CD4-positive, alpha-beta T cell (primary cell): ENCODE results near the gene C4BPB. TPM values are rescaled to one million over a fixed set of nuclear protein-coding genes. Genes with fewer than 3 reads are reported as not detected.

ENCODE experiments used
- ATAC-seq: fragments of 200-7000 bp; cut with Tn5 transposase; one replicate; pipeline ENCODE4 v1.10.0; 2022; ENCODE audit warnings: mild to moderate bottlenecking; ENCODE audit not compliant: poor library complexity
- CTCF ChIA-PET: fragments of 350-600 bp; sonication (Branson Sonifier 250); formaldehyde crosslinking; loops from one replicate; lab custom pipeline; 2021; ENCODE audit warnings: antibody characterized with exemption, inconsistent platforms; lab: Charles Lee
- POLR2A ChIA-PET: fragments of 350-600 bp; sonication (Branson Sonifier 250); formaldehyde crosslinking; loops from one replicate; lab custom pipeline; 2021; ENCODE audit warnings: antibody characterized with exemption, inconsistent platforms; lab: Charles Lee
- DNase-seq, 14 experiments: peaks; one replicate each; pipeline ENCODE4 v3.0.0-alpha.2; 2013 to 2020; ENCODE audit warnings: mixed read lengths in 2 of 14
- H3K27ac ChIP-seq, 2 donors: one replicate each; pipeline versions ENCODE4 v1.5.1 to v1.7.0; 2013; ENCODE audit warnings: low read length in 2 of 2, low read depth in 1 of 2, mild to moderate bottlenecking in 1 of 2
- H3K27me3 ChIP-seq, 2 experiments: 1 replicate in 1 of 2; 2 replicates in 1 of 2; pipeline versions ENCODE4 v1.6.1 to v1.7.0; 2013; ENCODE audit warnings: low read length in 2 of 2, control low read depth in 1 of 2, mild to moderate bottlenecking in 1 of 2, moderate library complexity in 1 of 2; ENCODE audit not compliant: insufficient read depth in 2 of 2, control insufficient read depth in 1 of 2
- H3K36me3 ChIP-seq: one replicate; pipeline ENCODE4 v1.6.1; 2013; ENCODE audit warnings: low read length, control low read depth; ENCODE audit not compliant: insufficient read depth
- H3K4me1 ChIP-seq: one replicate; pipeline ENCODE4 v1.6.1; 2013; ENCODE audit warnings: low read length, control low read depth; ENCODE audit not compliant: insufficient read depth
- H3K4me3 ChIP-seq: one replicate; pipeline ENCODE4 v1.5.1; 2013; ENCODE audit warnings: mild to moderate bottlenecking, low read length, moderate library complexity
- H3K9me3 ChIP-seq, 2 experiments: 1 replicate in 1 of 2; 2 replicates in 1 of 2; pipeline versions ENCODE4 v1.6.1 to v1.7.0; 2013; ENCODE audit warnings: low read length in 2 of 2, mild to moderate bottlenecking in 2 of 2, control low read depth in 1 of 2, moderate library complexity in 1 of 2; ENCODE audit not compliant: control insufficient read depth in 1 of 2, insufficient read depth in 1 of 2
- H3K27ac Mint-ChIP-seq: one replicate; pipeline ENCODE4 v1.8.0; 2020; ENCODE audit warnings: mixed read lengths
- H3K27me3 Mint-ChIP-seq: one replicate; pipeline ENCODE4 v1.8.0; 2021; ENCODE audit warnings: mixed read lengths
- H3K36me3 Mint-ChIP-seq: one replicate; pipeline ENCODE4 v1.8.0; 2021; ENCODE audit warnings: low read depth, mixed read lengths
- H3K4me1 Mint-ChIP-seq: one replicate; pipeline ENCODE4 v1.8.0; 2021; ENCODE audit warnings: low read depth, mixed read lengths
- H3K4me3 Mint-ChIP-seq: one replicate; pipeline ENCODE4 v1.8.0; 2020; ENCODE audit warnings: mild to moderate bottlenecking, mixed read lengths
- H3K9me3 Mint-ChIP-seq: one replicate; pipeline ENCODE4 v1.8.0; 2020; ENCODE audit warnings: mixed read lengths
- intact Hi-C, 2 experiments: fragments of 100-400 bp; cut with DNase I in 1 of 2; cut with micrococcal nuclease in 1 of 2; formaldehyde crosslinking; loops; one replicate each; pipeline versions ENCODE4 v1.15.1 to v1.9.0; 2023 to 2025; cut with DNase I, micrococcal nuclease
- total RNA-seq, 174 experiments: library from RNA in 2 of 174; stranded (reverse) in 2 of 174; gene quantifications; one replicate each; pipeline ENCODE4 v1.2.3 and lab custom pipeline; 2021 to 2026
- TF ChIP-seq, protein P1 (sequence below): fragments of 200-600 bp; IDR thresholded peaks from one replicate; pipeline ENCODE4 v1.8.0; 2022; ENCODE audit warnings: antibody characterized with exemption, mild to moderate bottlenecking

C4BPB gene
- total RNA-seq, 2 experiments from 2014 or later, result 1.6 to 2.1 TPM

DNA sequence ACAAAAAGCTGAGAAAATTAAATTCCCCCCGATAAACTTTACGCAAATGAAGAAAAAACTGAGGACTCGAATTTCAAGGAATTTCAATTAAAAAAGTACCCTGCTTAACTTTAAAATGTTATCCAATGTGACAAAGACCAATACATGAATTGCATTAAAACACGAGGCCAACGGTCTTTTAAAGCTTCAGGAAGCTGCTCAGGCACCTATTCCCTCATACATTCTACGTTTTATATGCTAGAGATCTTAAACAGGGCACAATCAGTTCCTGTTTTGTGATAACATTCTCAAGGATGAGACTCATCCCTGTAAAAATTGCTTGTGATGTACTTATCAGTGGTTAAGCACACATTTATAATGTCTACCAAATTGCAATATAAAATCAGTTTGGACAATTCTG lies 40.6 kb upstream of the C4BPB start:
- no peak overlapping the region for H3K27ac ChIP-seq
- intact Hi-C loops, result no loop called here
- no peaks in the 10 kb centered on the region for H3K27me3 ChIP-seq
- no peaks in the 10 kb centered on the region for H3K9me3 Mint-ChIP-seq
- peaks cover 68% of the 10 kb centered on the region for H3K36me3 Mint-ChIP-seq
- no peaks in the 10 kb centered on the region for H3K9me3 ChIP-seq
- TF ChIP-seq, protein P1, sequence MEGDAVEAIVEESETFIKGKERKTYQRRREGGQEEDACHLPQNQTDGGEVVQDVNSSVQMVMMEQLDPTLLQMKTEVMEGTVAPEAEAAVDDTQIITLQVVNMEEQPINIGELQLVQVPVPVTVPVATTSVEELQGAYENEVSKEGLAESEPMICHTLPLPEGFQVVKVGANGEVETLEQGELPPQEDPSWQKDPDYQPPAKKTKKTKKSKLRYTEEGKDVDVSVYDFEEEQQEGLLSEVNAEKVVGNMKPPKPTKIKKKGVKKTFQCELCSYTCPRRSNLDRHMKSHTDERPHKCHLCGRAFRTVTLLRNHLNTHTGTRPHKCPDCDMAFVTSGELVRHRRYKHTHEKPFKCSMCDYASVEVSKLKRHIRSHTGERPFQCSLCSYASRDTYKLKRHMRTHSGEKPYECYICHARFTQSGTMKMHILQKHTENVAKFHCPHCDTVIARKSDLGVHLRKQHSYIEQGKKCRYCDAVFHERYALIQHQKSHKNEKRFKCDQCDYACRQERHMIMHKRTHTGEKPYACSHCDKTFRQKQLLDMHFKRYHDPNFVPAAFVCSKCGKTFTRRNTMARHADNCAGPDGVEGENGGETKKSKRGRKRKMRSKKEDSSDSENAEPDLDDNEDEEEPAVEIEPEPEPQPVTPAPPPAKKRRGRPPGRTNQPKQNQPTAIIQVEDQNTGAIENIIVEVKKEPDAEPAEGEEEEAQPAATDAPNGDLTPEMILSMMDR, result no peak
- DNase-seq, result no peak
- peaks cover 22% of the 10 kb centered on the region for H3K36me3 ChIP-seq
- H3K4me3 Mint-ChIP-seq, result no peak overlapping the region
- no peak overlapping the region for H3K27ac Mint-ChIP-seq
- H3K4me3 ChIP-seq, result no peak overlapping the region
- peaks cover 23% of the 10 kb centered on the region for H3K4me1 ChIP-seq
- CTCF ChIA-PET, result interaction anchor here (1.3 to 2.5 kb wide), 2 partner anchors 14 to 357 kb away, joined by 4 to 12 read pairs; no protein-coding TSS in a partner anchor
- H3K4me1 Mint-ChIP-seq, result peaks cover 88% of the 10 kb centered on the region
- no peaks in the 10 kb centered on the region for H3K27me3 Mint-ChIP-seq
- no peak for ATAC-seq
- POLR2A ChIA-PET, result no interaction called here

DNA sequence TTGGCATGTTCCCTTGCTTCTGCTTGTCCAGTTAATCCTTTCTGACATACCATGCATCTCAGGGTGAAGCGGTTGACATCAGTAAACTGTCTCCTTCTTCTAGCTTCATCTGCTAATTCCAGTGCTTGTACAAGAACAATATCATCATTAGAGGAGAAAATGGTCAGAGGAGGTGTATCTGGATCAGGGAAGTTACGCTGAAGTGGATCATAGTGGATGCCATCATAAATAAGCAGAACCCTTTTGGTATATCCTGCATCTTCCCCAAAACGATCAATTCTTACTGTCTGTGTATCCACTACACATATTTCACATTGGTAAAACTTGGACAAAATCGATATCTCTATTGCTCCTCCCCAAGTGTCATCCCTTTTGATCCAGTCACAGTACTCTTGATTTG lies 39.6 kb upstream of the C4BPB start:
- Histone ChIP-seq H3K27ac (no peak overlapping the region), H3K4me1 (peaks cover 29% of the 10 kb centered on the region), H3K9me3 (no peaks in the 10 kb centered on the region), H3K36me3 (peaks cover 22% of the 10 kb centered on the region), H3K27me3 (no peaks in the 10 kb centered on the region), H3K4me3 (no peak overlapping the region)
- ChIA-PET POLR2A (no interaction called here), CTCF (interaction anchor here (2.5 kb wide), 1 partner anchor 13 kb away, joined by 12 read pairs; no protein-coding TSS in a partner anchor)
- peak overlapping the region; percentile 93 for H3K27ac Mint-ChIP-seq
- DNase-seq (no peak), ATAC-seq (no peak)
- TF ChIP-seq, protein P1, result no peak
- H3K9me3 Mint-ChIP-seq, result no peaks in the 10 kb centered on the region
- intact Hi-C loops, result loop anchor here in 1 of 2 experiments (1.0 kb wide), 1 partner anchor 29 kb away; no protein-coding TSS in a partner anchor
- peak overlapping the region; percentile 98 for H3K4me3 Mint-ChIP-seq
- H3K36me3 Mint-ChIP-seq, result peaks cover 66% of the 10 kb centered on the region
- no peaks in the 10 kb centered on the region for H3K27me3 Mint-ChIP-seq
- peaks cover 85% of the 10 kb centered on the region for H3K4me1 Mint-ChIP-seq

DNA sequence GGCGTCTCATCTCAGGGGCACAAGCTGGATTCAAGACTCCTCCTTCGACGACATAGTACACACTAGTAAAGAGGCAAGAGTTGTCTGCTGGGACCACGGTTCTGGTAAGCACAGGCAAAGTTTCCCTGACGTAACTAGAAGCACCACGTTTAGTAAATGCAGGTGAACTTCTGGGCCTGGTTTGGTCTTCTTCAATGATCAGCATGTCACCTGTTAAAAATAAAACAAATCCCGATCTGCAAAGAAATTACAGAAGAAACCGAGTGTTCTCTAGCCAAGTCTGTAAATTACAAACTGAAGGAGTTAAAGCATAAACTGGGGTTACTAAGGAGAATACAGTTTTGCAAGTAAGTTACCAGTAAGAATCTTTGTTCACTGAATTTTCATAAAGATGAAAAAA lies 39.1 kb upstream of the C4BPB start:
- H3K4me1 Mint-ChIP-seq, result peaks cover 86% of the 10 kb centered on the region
- peak overlapping the region; percentile 98 for H3K4me3 Mint-ChIP-seq
- no peak for ATAC-seq
- intact Hi-C loops, result loop anchor here in 1 of 2 experiments (1.0 kb wide), 1 partner anchor 29 kb away; no protein-coding TSS in a partner anchor
- H3K27ac Mint-ChIP-seq, result peak overlapping the region; percentile 93
- Histone ChIP-seq H3K9me3 (no peaks in the 10 kb centered on the region), H3K27me3 (no peaks in the 10 kb centered on the region), H3K27ac (no peak overlapping the region), H3K4me1 (peaks cover 29% of the 10 kb centered on the region), H3K4me3 (no peak overlapping the region), H3K36me3 (peaks cover 22% of the 10 kb centered on the region)
- TF ChIP-seq, protein P1, result no peak
- peaks cover 65% of the 10 kb centered on the region for H3K36me3 Mint-ChIP-seq
- no peaks in the 10 kb centered on the region for H3K9me3 Mint-ChIP-seq
- DNase-seq, result no peak
- CTCF ChIA-PET, result interaction anchor here (1.1 to 2.5 kb wide), 16 partner anchors 9 to 437 kb away, joined by 3 to 13 read pairs (median 5); partner anchors contain the start of genes C1orf116, CD55 and EIF2D
- POLR2A ChIA-PET, result interaction anchor here (1.4 kb wide), 2 partner anchors 128 to 272 kb away, joined by 3 to 7 read pairs; partner anchors contain the start of genes CD55 and FCMR
- no peaks in the 10 kb centered on the region for H3K27me3 Mint-ChIP-seq
